HCT116 (cell line): ENCODE results near the gene AKR1A1. TPM values are rescaled to one million over a fixed set of nuclear protein-coding genes. Genes with fewer than 3 reads are reported as not detected.

Experiments
- ATAC-seq: fragments of 200-7000 bp; cut with Tn5 transposase; 2 replicates; pipeline ENCODE4 v1.9.1; 2020; ENCODE audit warnings: mild to moderate bottlenecking, moderate library complexity
- BruUV-seq: library from RNA; stranded (reverse); fragments of 400-500 nt; replicated peaks from 2 replicates; lab custom pipeline; 2021; lab: Mats Ljungman, UMichigan
- CTCF ChIA-PET: fragments of 300-600 bp; sonication (Branson Sonifier 250); formaldehyde crosslinking; loops from one replicate; lab custom pipeline; 2021; ENCODE audit warnings: antibody characterized with exemption; lab: Charles Lee
- POLR2A ChIA-PET: fragments of 300-600, 350-600 bp; sonication (Branson Sonifier 250); formaldehyde crosslinking; loops from one replicate; lab custom pipeline; 2021; ENCODE audit warnings: antibody characterized with exemption; lab: Charles Lee
- RAD21 ChIA-PET, 2 experiments: fragments of 300-600 bp; sonication (Branson Sonifier 250); formaldehyde crosslinking; loops; one replicate each; lab custom pipeline; 2023; ENCODE audit warnings: low total read pairs in 2 of 2; ENCODE audit not compliant: uncharacterized antibody in 2 of 2, unreplicated experiment in 2 of 2, low non-redundant PET in 1 of 2; lab: Charles Lee
- DNase-seq: peaks from one replicate; pipeline ENCODE4 v3.0.0-alpha.2; 2010; ENCODE audit warnings: low read depth, low spot score
- H2AFZ ChIP-seq: fragments of 200-600 bp; shearing (Covaris generic), sonication (generic); 2 replicates; pipeline ENCODE4 v1.6.1; 2017; ENCODE audit warnings: low read depth, mixed run types, mixed read lengths, antibody characterized with exemption, low read length; ENCODE audit not compliant: poor library complexity, severe bottlenecking
- H3K27ac ChIP-seq: 2 replicates; pipeline ENCODE4 v1.5.1; 2012; ENCODE audit warnings: low read depth, low read length
- H3K27me3 ChIP-seq: fragments of 200-600 bp; sonication (generic); 2 replicates; pipeline ENCODE4 v1.6.1; 2016; ENCODE audit warnings: mixed run types, low read length, mixed read lengths; ENCODE audit not compliant: insufficient read depth
- H3K36me3 ChIP-seq, 2 experiments: fragments of 200-500 bp in 1 of 2; fragments of 200-600 bp in 1 of 2; sonication (Bioruptor generic) in 1 of 2; sonication (generic) in 1 of 2; 2 replicates each; pipeline versions ENCODE4 v1.5.1 to v1.6.1; 2014 to 2016; ENCODE audit warnings: low read length in 2 of 2, inconsistent platforms in 1 of 2, mixed read lengths in 1 of 2, mixed run types in 1 of 2; ENCODE audit not compliant: insufficient read depth in 2 of 2, control insufficient read depth in 1 of 2
- H3K4me1 ChIP-seq, 2 experiments: fragments of 200-600 bp in 1 of 2; sonication (generic) in 1 of 2; 2 replicates each; pipeline versions ENCODE4 v1.5.1 to v1.6.1; 2012 to 2017; ENCODE audit warnings: low read length in 2 of 2, inconsistent platforms in 1 of 2, mild to moderate bottlenecking in 1 of 2, mixed read lengths in 1 of 2, mixed run types in 1 of 2, moderate library complexity in 1 of 2; ENCODE audit not compliant: insufficient read depth in 2 of 2, control insufficient read depth in 1 of 2
- H3K4me2 ChIP-seq: fragments of 200-600 bp; sonication (generic); 2 replicates; pipeline ENCODE4 v1.6.1; 2017; ENCODE audit warnings: mixed run types, low read length, mixed read lengths
- H3K4me3 ChIP-seq, 2 experiments: fragments of 200-600 bp in 1 of 2; sonication (generic) in 1 of 2; replicated peaks in 1 of 2; 2 replicates each; pipeline ENCODE4 v1.5.1; 2011 to 2016; ENCODE audit warnings: low read length in 2 of 2, control low read depth in 1 of 2, low read depth in 1 of 2, mild to moderate bottlenecking in 1 of 2, mixed read lengths in 1 of 2, mixed run types in 1 of 2
- H3K79me2 ChIP-seq: fragments of 200-600 bp; sonication (generic); 2 replicates; pipeline ENCODE4 v1.6.1; 2017; ENCODE audit warnings: mild to moderate bottlenecking, mixed run types, low read length, moderate library complexity, mixed read lengths; ENCODE audit not compliant: insufficient read depth
- H3K9ac ChIP-seq: fragments of 200-600 bp; sonication (generic); 2 replicates; pipeline ENCODE4 v1.6.1; 2016; ENCODE audit warnings: low read length, mixed read lengths
- H3K9me2 ChIP-seq: fragments of 200-600 bp; sonication (generic), shearing (Covaris generic); 2 replicates; pipeline ENCODE4 v1.6.1; 2017; ENCODE audit warnings: mixed run types, mild to moderate bottlenecking, moderate library complexity; ENCODE audit not compliant: insufficient read depth
- H3K9me3 ChIP-seq, 2 experiments: fragments of 200-500 bp in 1 of 2; fragments of 200-600 bp in 1 of 2; sonication (Bioruptor generic) in 1 of 2; sonication (generic) in 1 of 2; 2 replicates each; pipeline ENCODE4 v1.6.1; 2014 to 2017; ENCODE audit warnings: low read length in 2 of 2, mixed read lengths in 2 of 2, inconsistent platforms in 1 of 2, low read depth in 1 of 2, mild to moderate bottlenecking in 1 of 2, mixed run types in 1 of 2, moderate library complexity in 1 of 2; ENCODE audit not compliant: control insufficient read depth in 1 of 2, insufficient read depth in 1 of 2
- H4K20me1 ChIP-seq: fragments of 200-600 bp; sonication (generic), shearing (Covaris generic); 2 replicates; pipeline ENCODE4 v1.6.1; 2017; ENCODE audit warnings: mixed run types, mild to moderate bottlenecking, moderate library complexity; ENCODE audit not compliant: insufficient read depth
- CEBPB ChIP-seq: IDR thresholded peaks from 2 replicates; pipeline ENCODE4 v1.6.1; 2012; ENCODE audit warnings: low read depth
- EGR1 ChIP-seq: IDR thresholded peaks from 2 replicates; pipeline ENCODE4 v1.6.1; 2012; ENCODE audit warnings: low read depth
- ELF1 ChIP-seq: IDR thresholded peaks from 2 replicates; pipeline ENCODE4 v1.6.1; 2012; ENCODE audit warnings: low read depth, borderline replicate concordance
- EZH2 ChIP-seq: fragments of 200-600 bp; sonication (generic); IDR thresholded peaks from 2 replicates; pipeline ENCODE4 v1.6.1; 2017; ENCODE audit warnings: antibody characterized with exemption, mixed run types
- EZH2phosphoT487 ChIP-seq: fragments of 200-600 bp; IDR thresholded peaks from 2 replicates; pipeline ENCODE4 v1.6.1; 2018; ENCODE audit warnings: antibody characterized with exemption, borderline replicate concordance
- FOSL1 ChIP-seq: IDR thresholded peaks from 2 replicates; pipeline ENCODE4 v1.6.1; 2012; ENCODE audit warnings: low read depth
- JUND ChIP-seq: IDR thresholded peaks from 2 replicates; pipeline ENCODE4 v1.6.1; 2012
- MAX ChIP-seq: IDR thresholded peaks from 2 replicates; pipeline ENCODE4 v1.6.1; 2012
- POLR2AphosphoS5 ChIP-seq: IDR thresholded peaks from 2 replicates; pipeline ENCODE4 v1.6.1; 2011; ENCODE audit warnings: mild to moderate bottlenecking, low read depth, low read length, moderate library complexity
- RAD21 ChIP-seq: IDR thresholded peaks from 2 replicates; pipeline ENCODE4 v1.6.1; 2012; ENCODE audit warnings: low read depth, mild to moderate bottlenecking
- SP1 ChIP-seq: IDR thresholded peaks from 2 replicates; pipeline ENCODE4 v1.6.1; 2012; ENCODE audit warnings: low read depth
- SRF ChIP-seq: IDR thresholded peaks from 2 replicates; pipeline ENCODE4 v1.6.1; 2012; ENCODE audit warnings: low read depth
- TCF7L2 ChIP-seq: IDR thresholded peaks from 2 replicates; pipeline ENCODE4 v1.7.0; 2011; ENCODE audit warnings: borderline replicate concordance, inconsistent platforms; ENCODE audit not compliant: insufficient read depth, insufficient read length; ENCODE audit errors: extremely low read depth
- YY1 ChIP-seq: IDR thresholded peaks from 2 replicates; pipeline ENCODE4 v1.6.1; 2011; ENCODE audit warnings: low read length, low read depth, moderate library complexity, mild to moderate bottlenecking; ENCODE audit not compliant: insufficient replicate concordance; ENCODE audit errors: extremely low read depth
- ZBTB33 ChIP-seq: IDR thresholded peaks from 2 replicates; pipeline ENCODE4 v1.6.1; 2011; ENCODE audit warnings: mild to moderate bottlenecking, low read length, moderate library complexity; ENCODE audit not compliant: insufficient replicate concordance; ENCODE audit errors: extremely low read depth
- ZFX ChIP-seq: fragments of 450-650 bp; IDR thresholded peaks from 2 replicates; pipeline ENCODE4 v1.6.1; 2017
- ZNF274 ChIP-seq: fragments of 200-500 bp; sonication (Bioruptor generic); IDR thresholded peaks from 2 replicates; pipeline ENCODE4 v1.6.1; 2014; ENCODE audit warnings: mild to moderate bottlenecking, low read depth, low read length, inconsistent platforms
- intact Hi-C: fragments of 100-400 bp; cut with micrococcal nuclease; formaldehyde crosslinking; loops from 2 replicates; pipeline ENCODE4 v1.10.0; 2022
- total RNA-seq: library from RNA; stranded (reverse); gene quantifications from one replicate; pipeline ENCODE4 v1.2.1, GENCODE V29; 2021; ENCODE audit not compliant: unreplicated experiment
- TF ChIP-seq, protein P1 (sequence below): IDR thresholded peaks from 2 replicates; pipeline ENCODE4 v1.6.1; 2012

AKR1A1 gene
- total RNA-seq, 1 experiment from 2014 or later = 199 TPM

DNA sequence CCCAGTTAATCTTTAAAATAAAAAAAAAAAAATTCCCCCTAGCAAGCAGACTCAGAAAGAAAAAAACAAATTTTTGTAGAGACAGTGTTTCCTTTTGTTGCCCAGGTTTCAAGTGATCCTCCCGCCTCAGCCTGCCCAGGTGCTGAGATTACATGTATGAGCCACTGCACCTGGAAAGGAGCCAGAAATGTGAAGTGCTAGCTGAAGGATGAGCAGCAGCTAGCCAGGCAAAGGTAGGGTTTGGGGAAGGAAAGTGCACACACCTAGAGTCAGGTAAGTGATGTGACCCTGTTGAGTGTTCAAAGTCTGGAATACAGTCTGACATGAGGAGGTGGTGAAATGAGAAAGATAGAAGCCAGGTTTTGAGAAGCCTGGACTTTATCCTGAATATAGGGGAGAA lies 1.7 kb downstream of the AKR1A1 start:
- Histone ChIP-seq H3K79me2 (peaks cover 33% of the 10 kb centered on the region), H3K36me3 (peaks cover 6 to 15% of the 10 kb centered on the region in 2 experiments; a peak in 2 of 4 replicates), H3K27ac (no peak overlapping the region), H3K9me3 (no peaks in the 10 kb centered on the region), H3K4me2 (peak overlapping the region; percentile 93; the same call in 1 of the 2 replicates), H3K4me3 (no peak overlapping the region), H2AFZ (no peak overlapping the region), H4K20me1 (no peaks in the 10 kb centered on the region), H3K27me3 (no peaks in the 10 kb centered on the region), H3K4me1 (peaks cover 21 to 42% of the 10 kb centered on the region in 2 experiments), H3K9me2 (peaks cover under 1% of the 10 kb centered on the region; the same call in 1 of the 2 replicates), H3K9ac (no peak overlapping the region)
- intact Hi-C loops = no loop called here
- no peak for TF ChIP-seq POLR2AphosphoS5
- TF ChIP-seq RAD21 = no peak
- TF ChIP-seq MAX = no peak
- TF ChIP-seq CEBPB = no peak
- no peak for TF ChIP-seq EZH2phosphoT487
- no peak for TF ChIP-seq ZBTB33
- TF ChIP-seq SRF = no peak
- TF ChIP-seq EGR1 = no peak
- no peak for TF ChIP-seq JUND
- TF ChIP-seq FOSL1 = no peak
- TF ChIP-seq YY1 = no peak
- TF ChIP-seq SP1 = no peak
- no peak for TF ChIP-seq ELF1
- no peak for TF ChIP-seq ZNF274
- no peak for TF ChIP-seq EZH2
- no peak for TF ChIP-seq TCF7L2
- TF ChIP-seq, protein P1, sequence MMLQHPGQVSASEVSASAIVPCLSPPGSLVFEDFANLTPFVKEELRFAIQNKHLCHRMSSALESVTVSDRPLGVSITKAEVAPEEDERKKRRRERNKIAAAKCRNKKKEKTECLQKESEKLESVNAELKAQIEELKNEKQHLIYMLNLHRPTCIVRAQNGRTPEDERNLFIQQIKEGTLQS = no peak
- no peak for TF ChIP-seq ZFX
- no TSS peak for BruUV-seq
- RAD21 ChIA-PET = no interaction called here
- POLR2A ChIA-PET = no interaction called here
- ATAC-seq = no peak
- CTCF ChIA-PET = no interaction called here
- no peak for DNase-seq
